Skeletal muscle cell (primary cell): ENCODE data around the gene SYT5.
"Not testable (repeated sequence)": the region's sequence is repeated elsewhere in the genome, so short reads cannot be mapped to it uniquely, and the experiment has no call there.

Experiments
- DNase-seq: peaks from one replicate; pipeline ENCODE4 v3.0.0-alpha.2; 2010; ENCODE audit warnings: low read depth
- H3K4me3 ChIP-seq: 2 replicates; pipeline ENCODE4 v1.5.1; 2011; ENCODE audit warnings: low read depth, mild to moderate bottlenecking, control low read depth, low read length, moderate library complexity

Gene SYT5

DNA sequence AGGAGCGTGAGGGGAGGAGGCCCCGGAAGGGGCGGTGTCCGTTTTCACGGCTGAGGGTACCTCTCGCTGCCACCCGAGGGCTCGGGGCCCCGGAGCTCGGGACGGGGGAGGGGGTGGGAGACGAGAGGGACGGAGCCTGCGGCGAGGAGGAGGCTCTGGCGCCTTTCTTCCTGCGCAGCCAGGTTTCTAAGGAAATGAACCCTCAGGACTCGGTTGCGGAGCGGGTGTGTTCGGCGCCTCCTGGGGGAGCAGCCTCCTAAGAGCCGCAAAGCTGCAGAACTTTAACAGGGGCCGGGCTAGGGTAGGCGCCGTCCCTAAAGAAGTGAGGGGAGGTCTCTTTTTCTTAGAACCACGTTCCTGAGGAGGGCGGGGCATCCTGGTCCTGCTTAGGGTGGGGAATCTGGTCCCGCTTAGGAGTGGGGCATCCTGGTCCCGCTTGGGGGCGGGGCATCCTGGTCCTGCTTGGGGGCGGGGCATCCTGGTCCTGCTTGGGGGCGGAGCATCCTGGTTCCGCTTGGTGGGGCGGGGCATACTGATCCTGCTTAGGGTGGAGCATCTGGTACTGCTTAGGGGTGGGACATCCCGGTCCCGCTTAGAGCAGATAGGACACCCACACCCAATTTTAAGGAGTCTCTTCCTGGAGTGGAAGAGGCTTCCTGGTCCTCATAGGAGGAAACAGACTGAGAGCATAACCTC, 6.2 kb downstream of the SYT5 start:
- DNase-seq = no peak
- peak overlapping the region; percentile 54 for H3K4me3 ChIP-seq

DNA sequence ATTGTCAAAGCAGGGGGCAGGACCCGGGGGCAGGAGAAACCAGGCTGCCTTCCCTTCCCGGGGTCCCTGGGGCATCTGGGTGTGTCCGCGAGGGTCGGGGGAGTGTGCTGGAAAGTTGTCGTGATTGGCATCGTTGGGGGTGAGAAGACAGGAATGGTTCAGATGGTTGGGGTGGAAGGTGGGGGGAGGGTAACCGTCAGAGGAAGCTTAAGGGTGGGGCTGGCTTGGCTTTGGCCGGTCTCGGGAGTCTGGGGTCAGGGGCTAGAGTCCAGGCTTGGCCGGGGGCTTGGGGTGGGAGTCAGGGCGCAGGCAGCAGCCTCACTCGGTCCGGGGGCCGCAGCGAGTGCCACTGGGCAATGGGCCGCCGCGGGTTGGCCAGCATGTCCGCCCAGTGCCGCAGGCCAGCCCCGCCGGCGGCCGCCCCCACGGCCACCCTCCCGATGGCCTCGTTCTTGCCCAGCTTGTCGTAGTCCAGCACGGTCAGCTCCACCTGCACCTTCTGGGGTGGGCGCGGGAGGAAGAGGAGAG, 6.8 kb downstream of the SYT5 start:
- no peak for DNase-seq
- peak overlapping the region; percentile 54 for H3K4me3 ChIP-seq

DNA sequence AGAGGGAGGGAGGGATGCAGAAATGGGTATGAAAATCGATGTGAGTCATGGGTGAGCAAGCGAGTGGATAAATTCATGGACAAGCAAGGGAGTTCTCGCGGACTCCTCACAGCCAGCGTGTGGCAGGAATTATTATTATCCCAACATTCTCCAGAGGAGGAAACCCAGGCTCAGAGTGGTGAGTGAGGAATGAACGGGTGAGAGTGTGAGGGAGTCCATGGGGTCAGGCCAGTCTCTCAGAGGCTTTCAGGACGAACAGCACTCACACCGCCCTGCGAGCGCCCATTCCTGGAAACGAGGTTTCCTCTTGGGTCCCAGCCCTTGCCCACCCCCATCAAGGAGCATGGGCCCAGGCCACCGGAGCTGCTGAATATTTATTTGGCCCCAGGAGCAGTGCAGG, 7.3 kb downstream of the SYT5 start:
- H3K4me3 ChIP-seq = peak overlapping the region; percentile 54
- DNase-seq = no peak

- H3K4me3 ChIP-seq = peak overlapping the region; percentile 54
- DNase-seq = not testable (repeated sequence)
Measured at GRCh38 chr19:55172318-55172717, 7.8 kb downstream of the SYT5 start.

DNA sequence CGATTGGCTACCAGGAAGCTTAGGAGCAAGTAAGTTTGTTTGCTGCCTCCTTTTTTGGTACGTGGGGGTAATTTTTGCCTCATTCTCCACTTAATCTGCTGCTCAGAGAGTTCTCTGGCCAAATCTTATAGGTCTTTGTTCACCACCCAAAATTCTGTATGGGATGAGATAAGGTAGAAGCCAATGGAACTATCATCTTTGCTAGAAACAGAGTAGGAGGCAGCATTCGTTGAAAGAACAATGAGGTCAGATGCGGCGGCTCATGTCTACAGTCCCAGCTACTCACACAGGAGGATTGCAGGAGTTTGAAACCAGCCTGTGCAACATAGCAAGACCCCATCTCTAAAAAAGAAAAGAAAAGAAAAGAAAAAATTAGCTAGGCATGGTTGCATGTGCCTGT, 8.6 kb downstream of the SYT5 start:
- H3K4me3 ChIP-seq = no peak overlapping the region
- no peak for DNase-seq

GRCh38 chr19:55169136-55169535, 11.0 kb downstream of the SYT5 start:
- no peak for DNase-seq
- no peak overlapping the region for H3K4me3 ChIP-seq

GRCh38 chr19:55166530-55167268, 13.4 kb downstream of the SYT5 start, which contains the start of gene DNAAF3:
Gene DNAAF3, minus strand, starts transcription at chr19:55166613. Its CDS starts 200 bp downstream, at chr19:55166413.
- peak; percentile 88 for DNase-seq

DNA sequence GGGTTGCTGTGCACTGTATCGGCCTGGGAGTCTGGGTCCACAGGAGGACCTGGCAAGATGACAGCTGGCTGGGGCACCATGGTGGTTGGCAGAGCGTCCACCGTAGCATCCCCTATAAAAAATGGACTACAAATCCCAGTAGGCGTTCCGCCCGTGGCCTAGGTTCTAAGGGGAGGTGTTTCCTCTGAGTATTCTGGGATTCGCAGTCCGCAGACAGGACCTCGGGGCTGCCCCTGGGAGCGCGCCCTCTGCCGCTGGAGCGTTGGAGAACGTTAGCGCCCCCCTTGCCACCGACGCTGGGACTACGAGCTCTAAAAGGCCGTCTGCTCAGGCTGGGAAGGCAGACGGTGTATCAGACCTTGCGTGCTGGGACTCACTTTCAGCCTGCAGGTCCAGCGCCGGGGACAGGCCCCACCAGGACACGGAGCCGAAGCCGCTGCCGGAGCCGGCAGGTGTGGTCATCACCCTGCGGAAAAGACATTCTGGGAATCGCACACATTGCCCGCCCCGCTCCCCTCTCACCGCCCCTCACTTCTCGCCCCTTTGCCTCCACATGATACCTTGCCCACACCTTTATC, 14.0 kb downstream of the SYT5 start:
- H3K4me3 ChIP-seq = peak overlapping the region; percentile 55
- DNase-seq = no peak

More at GRCh38 chr19:55166530-55167268, 13.4 kb downstream of the SYT5 start, which contains the start of gene DNAAF3:
- H3K4me3 ChIP-seq = peak within 1 kb of the TSS; percentile 55

- DNase-seq = no peak
Measured at GRCh38 chr19:55161571-55162322, 18.3 kb downstream of the SYT5 start.

GRCh38 chr19:55160986-55161365, 19.1 kb downstream of the SYT5 start:
- no peak for DNase-seq
- H3K4me3 ChIP-seq = no peak overlapping the region

More at GRCh38 chr19:55161571-55162322, 18.3 kb downstream of the SYT5 start:
- no peak overlapping the region for H3K4me3 ChIP-seq

GRCh38 chr19:55160128-55160985, 19.7 kb downstream of the SYT5 start:
- DNase-seq = no peak
- H3K4me3 ChIP-seq = no peak overlapping the region

- DNase-seq = no peak
- H3K4me3 ChIP-seq = no peak overlapping the region
Measured at GRCh38 chr19:55158848-55159749, 21.0 kb downstream of the SYT5 start.

GRCh38 chr19:55158423-55158822, 21.7 kb downstream of the SYT5 start:
- H3K4me3 ChIP-seq = no peak overlapping the region

DNA sequence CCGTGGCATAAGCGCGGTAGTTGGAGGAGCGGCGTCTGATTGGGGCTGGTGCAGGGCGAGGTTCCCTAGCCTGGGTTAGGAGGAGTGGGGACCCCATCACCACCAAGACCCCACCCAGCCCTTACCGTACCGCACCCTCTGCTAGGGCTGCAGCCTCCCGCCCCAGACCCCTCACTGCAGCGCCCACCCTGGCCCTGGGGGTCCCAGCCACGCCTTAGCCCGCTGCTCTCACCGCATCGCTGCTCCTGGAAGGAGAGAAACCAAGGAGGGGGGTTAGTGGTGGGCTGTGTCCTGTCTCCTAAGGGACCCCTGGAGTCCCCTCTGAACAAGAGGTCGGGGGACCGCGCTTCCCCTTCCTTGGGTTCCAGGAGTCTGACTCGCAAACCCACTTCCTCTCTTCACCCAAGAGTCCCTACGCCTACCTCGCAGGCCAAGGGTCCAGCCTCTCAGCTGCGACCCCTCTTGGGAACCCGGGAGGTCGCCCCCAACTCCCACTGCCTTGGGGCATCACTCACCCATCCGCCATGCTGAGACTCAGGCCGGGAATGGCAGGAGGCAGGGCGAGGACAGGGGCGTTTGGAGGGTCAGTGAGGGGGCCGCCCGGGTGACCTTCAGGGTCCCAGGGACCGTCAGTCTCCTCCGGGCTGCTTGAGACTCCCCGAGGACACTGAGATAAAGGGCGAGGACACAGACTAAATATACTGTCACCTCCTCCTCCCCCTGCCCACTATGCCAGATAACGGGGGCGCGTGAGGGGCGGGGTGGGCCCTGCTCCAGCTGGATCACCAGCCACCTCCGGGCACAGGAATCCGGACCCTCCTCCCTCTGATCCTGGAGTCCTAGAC, 22.8 kb downstream of the SYT5 start, which contains the start of gene TNNI3:
TSS of gene TNNI3 (minus strand) at position 669 of the 845 bp plus-strand sequence. CDS start at position 526, 143 bp downstream.
- no peak within 1 kb of the TSS for H3K4me3 ChIP-seq
- no peak for DNase-seq

More at GRCh38 chr19:55158423-55158822, 21.7 kb downstream of the SYT5 start:
- no peak for DNase-seq

DNA sequence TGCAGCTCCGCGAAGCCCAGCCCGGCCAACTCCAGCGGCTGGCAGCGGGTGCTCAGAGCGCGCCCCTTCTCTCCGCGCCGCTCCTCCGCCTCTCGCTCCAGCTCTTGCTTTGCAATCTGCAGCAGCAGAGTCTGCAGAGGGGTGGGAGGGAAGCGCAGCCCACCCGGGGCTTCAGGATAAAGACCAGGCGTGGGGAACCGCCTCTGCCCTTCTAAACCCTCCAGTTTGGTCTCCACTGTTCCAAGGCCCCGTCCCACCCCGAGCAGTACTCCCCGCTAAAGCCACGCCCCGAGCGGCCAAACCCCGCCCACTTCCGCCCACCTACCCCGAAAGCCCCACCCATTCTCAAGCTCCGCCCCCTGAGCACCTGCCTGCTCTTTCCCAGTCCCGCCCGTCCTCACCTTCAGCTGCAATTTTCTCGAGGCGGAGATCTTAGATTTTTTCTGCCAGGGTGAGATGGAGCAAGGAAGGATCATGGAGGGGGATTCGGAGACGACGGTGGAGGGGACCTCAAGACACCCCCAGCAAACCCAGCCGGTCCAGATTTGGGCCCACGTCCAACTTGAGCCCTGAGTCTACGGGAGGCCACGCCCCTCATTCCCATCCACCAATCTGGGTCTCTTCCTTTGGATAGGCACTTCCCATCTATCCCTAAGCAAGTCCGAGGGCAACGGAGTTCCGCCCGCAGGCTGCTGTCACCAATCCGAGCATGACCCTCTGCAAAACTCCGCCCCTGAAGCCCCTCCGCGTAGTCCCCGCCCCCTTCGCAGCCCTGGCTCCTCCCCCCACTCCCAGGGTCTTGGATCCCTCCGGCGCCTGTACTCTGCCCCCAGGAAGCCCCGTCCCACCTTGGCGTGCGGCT, 23.7 kb downstream of the SYT5 start:
- no peak for DNase-seq
- peak overlapping the region; percentile 11 for H3K4me3 ChIP-seq

DNA sequence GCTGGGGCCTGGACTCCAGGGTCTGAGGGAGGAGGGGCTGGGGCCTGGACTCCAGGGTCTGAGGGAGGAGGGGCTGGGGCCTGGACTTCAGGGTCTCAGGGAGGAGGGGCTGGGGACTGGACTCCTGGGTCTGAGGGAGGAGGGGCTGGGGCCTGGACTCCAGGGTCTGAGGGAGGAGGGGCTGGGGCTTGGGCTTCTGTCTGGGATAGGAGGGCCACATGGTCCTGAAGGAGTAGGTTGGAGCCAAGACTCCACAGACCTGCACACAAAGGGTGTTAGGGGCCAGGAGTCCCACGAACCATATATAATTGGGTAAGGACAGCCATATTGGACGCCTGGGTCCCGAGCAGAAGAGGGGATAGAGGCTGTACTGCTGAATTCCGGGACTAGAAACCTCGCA, 24.3 kb downstream of the SYT5 start:
- H3K4me3 ChIP-seq = peak overlapping the region; percentile 11
- DNase-seq = not testable (repeated sequence)
